ENCODE results near the gene RRAGC.

- TF ChIP-seq, protein P1, sequence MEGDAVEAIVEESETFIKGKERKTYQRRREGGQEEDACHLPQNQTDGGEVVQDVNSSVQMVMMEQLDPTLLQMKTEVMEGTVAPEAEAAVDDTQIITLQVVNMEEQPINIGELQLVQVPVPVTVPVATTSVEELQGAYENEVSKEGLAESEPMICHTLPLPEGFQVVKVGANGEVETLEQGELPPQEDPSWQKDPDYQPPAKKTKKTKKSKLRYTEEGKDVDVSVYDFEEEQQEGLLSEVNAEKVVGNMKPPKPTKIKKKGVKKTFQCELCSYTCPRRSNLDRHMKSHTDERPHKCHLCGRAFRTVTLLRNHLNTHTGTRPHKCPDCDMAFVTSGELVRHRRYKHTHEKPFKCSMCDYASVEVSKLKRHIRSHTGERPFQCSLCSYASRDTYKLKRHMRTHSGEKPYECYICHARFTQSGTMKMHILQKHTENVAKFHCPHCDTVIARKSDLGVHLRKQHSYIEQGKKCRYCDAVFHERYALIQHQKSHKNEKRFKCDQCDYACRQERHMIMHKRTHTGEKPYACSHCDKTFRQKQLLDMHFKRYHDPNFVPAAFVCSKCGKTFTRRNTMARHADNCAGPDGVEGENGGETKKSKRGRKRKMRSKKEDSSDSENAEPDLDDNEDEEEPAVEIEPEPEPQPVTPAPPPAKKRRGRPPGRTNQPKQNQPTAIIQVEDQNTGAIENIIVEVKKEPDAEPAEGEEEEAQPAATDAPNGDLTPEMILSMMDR (IDR thresholded peaks at IDR 0.05; ENCODE audit: borderline replicate concordance, extremely low read depth, low read length, poor library complexity, severe bottlenecking), result no peak
- no peak for TF ChIP-seq EZH2 (IDR thresholded peaks at IDR 0.05; ENCODE audit: borderline replicate concordance, low read depth, low read length, severe bottlenecking)
Observed at GRCh38 chr1:38881487-38881886, 21.9 kb upstream of the RRAGC start, which contains the start of gene GJA9.

Data from DND-41 (cell line).